ENCODE measurements around the gene ZNF74.

ZNF74 gene

GRCh38 chr22:20432244-20432686 lies 38.3 kb downstream of the ZNF74 start:
- DNase-seq (ENCODE audit: low read depth in 2 of 2): no peak

GRCh38 chr22:20433191-20433590 lies 39.2 kb downstream of the ZNF74 start:
- no peak for DNase-seq (ENCODE audit: low read depth in 2 of 2)

DNA sequence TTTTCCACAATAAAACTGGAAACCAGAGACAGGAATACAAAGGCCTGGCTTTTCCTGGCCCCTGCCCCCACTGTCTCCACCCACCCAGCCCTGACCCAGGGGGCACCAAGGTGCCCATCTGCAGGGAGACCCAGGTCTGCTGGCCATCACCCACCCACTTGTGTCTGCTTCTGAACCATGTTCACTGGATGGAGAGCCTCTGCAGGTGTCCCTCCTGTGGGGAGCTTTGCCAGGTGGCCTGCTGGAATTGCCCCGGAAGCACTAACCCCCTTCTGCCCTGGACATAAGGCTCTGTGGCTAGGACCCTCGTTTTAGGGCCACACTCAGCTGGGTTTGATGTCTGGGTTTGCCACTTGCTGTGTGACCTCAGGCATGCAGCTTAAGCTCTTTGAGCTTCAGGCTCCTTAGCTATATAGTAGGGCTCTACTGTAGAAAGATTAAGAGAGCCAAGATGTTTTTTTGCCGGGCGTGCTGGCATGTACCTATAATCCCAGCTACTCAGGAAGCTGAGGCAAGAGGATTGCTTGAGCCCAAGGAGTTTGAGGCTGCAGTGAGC lies 39.8 kb downstream of the ZNF74 start:
- no peak for DNase-seq (ENCODE audit: low read depth in 2 of 2)

- no peak for DNase-seq (ENCODE audit: low read depth in 2 of 2)
These were observed 40.4 kb downstream of the ZNF74 start for GRCh38 chr22:20434264-20434751.

GRCh38 chr22:20434773-20435172 lies 40.8 kb downstream of the ZNF74 start:
- no peak for DNase-seq (ENCODE audit: low read depth in 2 of 2)

- DNase-seq (ENCODE audit: low read depth in 2 of 2): no peak
These were observed 41.7 kb downstream of the ZNF74 start for GRCh38 chr22:20435436-20436306.

DNA sequence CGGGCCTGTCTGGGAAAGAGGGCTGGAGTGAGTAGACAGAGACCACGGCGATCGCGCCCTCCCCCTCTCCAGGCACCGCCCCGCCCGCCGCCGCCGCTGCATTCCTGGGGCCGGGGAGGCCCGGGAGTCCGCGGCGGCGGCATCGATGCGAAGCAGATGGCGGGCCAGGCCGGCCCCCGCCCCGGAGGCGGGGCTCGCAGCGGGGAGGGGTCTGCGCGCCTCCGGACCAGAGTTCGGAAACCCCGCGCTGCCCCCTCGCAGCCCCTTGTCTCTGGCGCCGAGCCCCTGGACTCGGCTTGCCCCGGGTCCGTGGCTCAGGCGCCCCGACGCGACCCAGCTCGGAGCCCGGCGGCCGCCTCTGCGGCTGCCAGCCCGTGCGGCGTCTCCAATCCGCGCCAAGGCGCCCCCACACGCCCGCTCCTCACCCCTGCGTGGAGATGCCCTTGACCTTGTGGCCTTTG lies 42.4 kb downstream of the ZNF74 start:
- no peak for DNase-seq (ENCODE audit: low read depth in 2 of 2)

DNA sequence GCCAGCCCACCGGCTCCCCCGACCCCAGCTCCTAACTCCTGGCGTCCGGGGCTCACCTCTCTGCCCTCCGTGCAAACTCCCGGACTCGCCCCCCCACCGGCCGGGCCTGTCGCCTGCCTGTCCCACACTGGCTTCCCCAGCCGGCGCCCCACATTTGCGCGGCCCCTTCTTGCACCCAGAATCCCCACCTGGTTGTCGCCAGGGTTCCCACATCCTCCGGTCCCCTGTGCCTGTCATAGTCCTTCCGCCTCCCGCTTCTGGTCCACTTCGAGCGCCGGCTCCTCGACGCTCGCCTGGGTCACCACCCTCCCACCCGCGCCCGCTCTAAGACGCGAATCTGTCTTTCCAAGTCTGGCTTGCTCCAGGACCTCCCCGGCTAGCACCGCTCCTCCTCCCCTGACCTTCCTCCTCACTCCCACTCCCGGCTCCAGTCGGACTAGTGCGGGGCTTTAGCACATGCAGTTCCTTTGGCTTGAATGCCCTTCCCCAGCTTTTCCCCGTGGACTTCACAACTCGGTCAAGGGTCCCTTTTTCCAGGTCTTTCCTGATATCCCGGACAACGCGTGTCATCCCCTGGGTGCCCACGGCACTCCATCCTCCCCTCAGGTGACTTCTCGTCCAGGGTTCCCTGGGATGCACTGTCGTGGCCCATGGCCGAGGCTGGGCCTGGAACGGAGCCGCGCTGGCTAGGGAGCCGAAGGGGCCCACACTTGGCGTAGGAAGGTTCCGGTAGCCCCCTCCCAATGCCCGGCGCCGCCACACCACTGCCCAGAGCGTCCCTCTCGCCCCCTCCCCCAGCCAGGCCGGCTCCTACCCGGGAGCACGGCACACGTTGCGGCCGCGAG lies 43.0 kb downstream of the ZNF74 start:
- no peak for DNase-seq (ENCODE audit: low read depth in 2 of 2)

- no peak for DNase-seq (ENCODE audit: low read depth in 2 of 2)
These were observed 43.9 kb downstream of the ZNF74 start, which contains the start of gene SCARF2 for GRCh38 chr22:20437613-20438426. Gene SCARF2 (minus strand): TSS chr22:20437825. CDS start chr22:20437754, 71 bp downstream.

- DNase-seq (ENCODE audit: low read depth in 2 of 2): no peak
These were observed 44.4 kb downstream of the ZNF74 start for GRCh38 chr22:20438427-20438677.

GRCh38 chr22:20438678-20439492 lies 44.9 kb downstream of the ZNF74 start:
- no peak for DNase-seq (ENCODE audit: low read depth in 2 of 2)

DNA sequence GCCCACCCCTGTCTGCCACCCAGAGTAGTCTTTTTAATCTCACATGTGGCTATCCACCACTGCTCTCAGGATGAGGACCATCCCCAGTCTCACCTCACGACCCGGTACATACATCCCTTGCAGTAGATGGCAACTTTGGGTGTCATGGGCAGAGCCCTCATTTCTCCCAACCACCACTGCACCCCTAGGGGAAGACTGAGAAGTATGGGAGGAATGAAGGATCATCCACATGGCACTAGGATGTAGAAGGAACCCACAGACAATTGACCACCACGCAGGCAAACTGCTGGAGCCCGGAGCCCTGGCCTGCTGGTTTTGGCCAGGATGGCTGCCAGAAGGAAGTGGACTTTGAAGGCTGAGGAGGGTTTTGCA lies 45.6 kb downstream of the ZNF74 start:
- DNase-seq (ENCODE audit: low read depth in 2 of 2): no peak

- no peak for DNase-seq (ENCODE audit: low read depth in 2 of 2)
These were observed 46.1 kb downstream of the ZNF74 start for GRCh38 chr22:20439928-20440575.

- no peak for DNase-seq (ENCODE audit: low read depth in 2 of 2)
These were observed 47.0 kb downstream of the ZNF74 start for GRCh38 chr22:20440637-20441591.

DNA sequence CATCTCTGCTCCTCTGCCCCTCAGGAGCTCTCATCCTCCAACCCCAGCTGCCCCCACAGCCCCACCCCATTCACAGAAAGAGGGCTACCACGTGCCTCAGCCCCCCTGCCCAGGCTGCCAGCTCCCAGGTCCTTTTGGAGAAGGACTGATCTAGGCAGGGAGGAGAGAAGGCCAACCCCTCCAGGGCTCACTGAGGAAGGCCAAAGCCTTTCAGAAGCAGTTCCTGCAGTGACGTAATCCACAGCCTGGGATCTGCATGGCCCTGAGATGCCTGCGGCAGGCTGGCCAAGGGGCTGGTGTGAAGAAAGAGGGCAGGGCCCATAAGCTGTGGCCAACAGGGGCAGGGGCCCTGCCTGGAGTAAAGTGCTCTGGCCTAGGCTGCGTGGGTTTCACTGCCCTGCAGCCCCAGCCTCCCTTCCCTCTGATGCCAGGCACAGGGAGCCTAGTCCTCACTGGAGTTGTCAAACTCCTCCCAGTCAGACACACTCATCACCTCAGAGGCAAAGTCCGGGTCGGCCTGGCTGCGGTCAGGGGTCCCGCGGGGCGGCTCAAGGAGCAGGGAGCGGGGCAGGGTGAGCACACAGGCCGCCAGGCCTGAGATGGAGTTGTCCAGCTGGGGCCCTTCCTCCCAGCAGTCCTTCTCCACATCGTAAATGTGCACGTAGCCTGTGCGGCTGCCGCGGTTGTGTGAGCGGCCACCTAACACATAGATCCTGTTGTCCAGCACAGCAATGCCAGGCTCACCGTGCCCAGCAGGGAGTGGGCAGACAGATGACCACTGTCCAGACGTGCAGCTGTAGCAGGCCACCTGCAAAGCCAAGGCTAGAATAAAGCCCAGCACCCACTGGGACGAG lies 47.9 kb downstream of the ZNF74 start:
- no peak for DNase-seq (ENCODE audit: low read depth in 2 of 2)

- no peak for DNase-seq (ENCODE audit: low read depth in 2 of 2)
These were observed 48.7 kb downstream of the ZNF74 start for GRCh38 chr22:20442485-20443284.

DNA sequence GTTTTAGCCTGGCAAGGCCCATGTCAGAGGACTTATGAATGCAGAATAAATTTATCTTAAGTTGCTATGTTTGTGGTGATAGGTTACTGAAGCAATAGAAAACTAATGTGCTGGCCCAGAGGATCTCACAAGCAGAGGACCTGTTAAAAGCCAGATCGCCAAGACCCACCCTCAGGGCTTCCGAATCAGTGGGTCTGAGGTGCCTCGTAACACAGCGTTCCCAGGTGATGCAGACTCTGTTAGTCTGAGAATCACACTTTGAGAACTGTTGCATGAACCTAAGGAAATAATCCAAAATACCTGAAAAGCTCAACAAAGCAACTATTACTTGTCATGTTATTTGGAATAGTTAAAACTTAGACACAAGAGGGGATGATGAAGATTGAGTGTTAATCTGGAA lies 50.4 kb downstream of the ZNF74 start:
- no peak for DNase-seq (ENCODE audit: low read depth in 2 of 2)

All from stimulated activated CD8-positive, alpha-beta memory T cell treated with anti-CD3 and anti-CD28 coated beads, Interleukin-2, amount 100 ng/mL, for 48 hours (primary cell).